CD8-positive, alpha-beta memory T cell (primary cell): ENCODE results near the gene RGS21. TPM values are rescaled to one million over a fixed set of nuclear protein-coding genes. Genes with fewer than 3 reads are reported as not detected.

Experiments used
- CTCF ChIA-PET: fragments of 350-600 bp; sonication (Branson Sonifier 250); formaldehyde crosslinking; loops from one replicate; lab custom pipeline; 2021; ENCODE audit warnings: antibody characterized with exemption; lab: Charles Lee
- POLR2A ChIA-PET: fragments of 350-600 bp; sonication (Branson Sonifier 250); formaldehyde crosslinking; loops from one replicate; lab custom pipeline; 2021; ENCODE audit warnings: antibody characterized with exemption; lab: Charles Lee
- DNase-seq, 5 donors: peaks; one replicate each; pipeline versions ENCODE4 v3.0.0 to v3.0.0-alpha.2; 2020 to 2022; ENCODE audit warnings: mixed read lengths in 1 of 5
- H3K27ac ChIP-seq: one replicate; pipeline ENCODE4 v1.7.0; 2013; ENCODE audit warnings: low read depth, mild to moderate bottlenecking, low read length, moderate library complexity
- H3K27me3 ChIP-seq: 2 replicates; pipeline ENCODE4 v1.7.0; 2013; ENCODE audit warnings: low read length, mild to moderate bottlenecking; ENCODE audit not compliant: insufficient read depth, poor library complexity, severe bottlenecking
- H3K36me3 ChIP-seq: 2 replicates; pipeline ENCODE4 v1.7.0; 2013; ENCODE audit warnings: mild to moderate bottlenecking, low read length, moderate library complexity; ENCODE audit not compliant: insufficient read depth
- H3K4me1 ChIP-seq: 2 replicates; pipeline ENCODE4 v1.7.0; 2013; ENCODE audit warnings: mild to moderate bottlenecking, low read length, moderate library complexity; ENCODE audit not compliant: insufficient read depth
- H3K4me3 ChIP-seq: 2 replicates; pipeline ENCODE4 v1.7.0; 2013; ENCODE audit warnings: mild to moderate bottlenecking, low read length
- H3K9me3 ChIP-seq: 2 replicates; pipeline ENCODE4 v1.7.0; 2013; ENCODE audit warnings: mild to moderate bottlenecking, low read length
- H3K27ac Mint-ChIP-seq, 8 donors: one replicate each; pipeline ENCODE4 v1.8.0; 2020 to 2021; ENCODE audit warnings: mixed read lengths in 8 of 8, mild to moderate bottlenecking in 6 of 8, inconsistent platforms in 3 of 8, moderate library complexity in 3 of 8
- H3K27me3 Mint-ChIP-seq, 2 donors: one replicate each; pipeline ENCODE4 v1.8.0; 2020 to 2021; ENCODE audit warnings: mixed read lengths in 2 of 2, mild to moderate bottlenecking in 1 of 2, moderate library complexity in 1 of 2
- H3K36me3 Mint-ChIP-seq, 3 donors: one replicate each; pipeline ENCODE4 v1.8.0; 2020 to 2021; ENCODE audit warnings: mixed read lengths in 3 of 3, inconsistent platforms in 1 of 3, mild to moderate bottlenecking in 1 of 3
- H3K4me1 Mint-ChIP-seq, 3 donors: one replicate each; pipeline ENCODE4 v1.8.0; 2020 to 2021; ENCODE audit warnings: mixed read lengths in 3 of 3, inconsistent platforms in 1 of 3, mild to moderate bottlenecking in 1 of 3
- H3K4me3 Mint-ChIP-seq, 7 donors: one replicate each; pipeline ENCODE4 v1.8.0; 2020 to 2021; ENCODE audit warnings: mixed read lengths in 7 of 7, mild to moderate bottlenecking in 6 of 7, moderate library complexity in 4 of 7, inconsistent platforms in 2 of 7
- H3K9me3 Mint-ChIP-seq, 5 donors: one replicate each; pipeline ENCODE4 v1.8.0; 2020 to 2022; ENCODE audit warnings: mixed read lengths in 5 of 5, mild to moderate bottlenecking in 3 of 5, moderate library complexity in 2 of 5, inconsistent platforms in 1 of 5
- polyA plus RNA-seq: library from polyadenylated mRNA; unstranded; fragments of 300-500 nt; fragmentation: Illumina TruSeq; gene quantifications from one replicate; pipeline ENCODE4 v1.2.3, GENCODE V29; 2021
- total RNA-seq, 2 experiments: library from RNA; stranded (reverse); gene quantifications; one replicate each; pipeline ENCODE4 v1.2.3, GENCODE V29; 2021

Gene RGS21
- total RNA-seq (not detected), polyA plus RNA-seq (not detected)

- Mint-ChIP-seq H3K9me3 (peaks cover 0 to 6% (median 0%) of the 10 kb centered on the region in 5 donors), H3K4me3 (no peak within 1 kb of the TSS), H3K27ac (no peak within 1 kb of the TSS), H3K27me3 (no peaks in the 10 kb centered on the region), H3K4me1 (no peaks in the 10 kb centered on the region), H3K36me3 (no peaks in the 10 kb centered on the region)
- no peaks in the 10 kb centered on the region for H3K36me3 ChIP-seq
- no peaks in the 10 kb centered on the region for H3K4me1 ChIP-seq
- no peaks in the 10 kb centered on the region for H3K27me3 ChIP-seq
- no peak for DNase-seq
- ChIA-PET POLR2A (no interaction called here), CTCF (no interaction called here)
- no peak within 1 kb of the TSS for H3K4me3 ChIP-seq
- no peak within 1 kb of the TSS for H3K27ac ChIP-seq
- H3K9me3 ChIP-seq = no peaks in the 10 kb centered on the region
These were observed at the start of gene RGS21 for GRCh38 chr1:192316942-192317450. RGS21 (plus strand) TSS chr1:192316992; CDS start chr1:192343037, 26,045 bp downstream.

GRCh38 chr1:192268468-192269052 is 48.2 kb upstream of the RGS21 start:
- Histone ChIP-seq H3K9me3 (no peaks in the 10 kb centered on the region), H3K4me1 (no peaks in the 10 kb centered on the region), H3K36me3 (no peaks in the 10 kb centered on the region), H3K4me3 (no peak overlapping the region), H3K27me3 (no peaks in the 10 kb centered on the region), H3K27ac (no peak overlapping the region)
- ChIA-PET POLR2A (no interaction called here), CTCF (no interaction called here)
- Mint-ChIP-seq H3K27ac (no peak overlapping the region), H3K4me3 (no peak overlapping the region), H3K36me3 (no peaks in the 10 kb centered on the region), H3K27me3 (no peaks in the 10 kb centered on the region), H3K4me1 (no peaks in the 10 kb centered on the region), H3K9me3 (no peaks in the 10 kb centered on the region)
- DNase-seq = no peak

GRCh38 chr1:192270398-192270797 is 46.4 kb upstream of the RGS21 start:
- H3K27me3 Mint-ChIP-seq = no peaks in the 10 kb centered on the region
- H3K36me3 ChIP-seq = no peaks in the 10 kb centered on the region
- no peaks in the 10 kb centered on the region for H3K36me3 Mint-ChIP-seq
- DNase-seq = no peak
- ChIA-PET CTCF (no interaction called here), POLR2A (no interaction called here)
- no peak overlapping the region for H3K4me3 ChIP-seq
- no peaks in the 10 kb centered on the region for H3K9me3 ChIP-seq
- no peaks in the 10 kb centered on the region for H3K4me1 Mint-ChIP-seq
- H3K4me3 Mint-ChIP-seq = no peak overlapping the region
- H3K27me3 ChIP-seq = no peaks in the 10 kb centered on the region
- no peak overlapping the region for H3K27ac Mint-ChIP-seq
- no peaks in the 10 kb centered on the region for H3K4me1 ChIP-seq
- H3K9me3 Mint-ChIP-seq = no peaks in the 10 kb centered on the region
- no peak overlapping the region for H3K27ac ChIP-seq

GRCh38 chr1:192272732-192273131 is 44.1 kb upstream of the RGS21 start:
- H3K27me3 ChIP-seq = no peaks in the 10 kb centered on the region
- Mint-ChIP-seq H3K36me3 (no peaks in the 10 kb centered on the region), H3K4me1 (no peaks in the 10 kb centered on the region), H3K9me3 (no peaks in the 10 kb centered on the region), H3K27ac (peak overlapping the region in 1 of 8 donors; percentile 54), H3K27me3 (no peaks in the 10 kb centered on the region), H3K4me3 (no peak overlapping the region)
- no peaks in the 10 kb centered on the region for H3K36me3 ChIP-seq
- H3K9me3 ChIP-seq = no peaks in the 10 kb centered on the region
- POLR2A ChIA-PET = no interaction called here
- CTCF ChIA-PET = no interaction called here
- H3K4me3 ChIP-seq = no peak overlapping the region
- H3K27ac ChIP-seq = no peak overlapping the region
- no peaks in the 10 kb centered on the region for H3K4me1 ChIP-seq
- DNase-seq = no peak

- Histone ChIP-seq H3K9me3 (no peaks in the 10 kb centered on the region), H3K4me3 (no peak overlapping the region), H3K36me3 (no peaks in the 10 kb centered on the region), H3K4me1 (no peaks in the 10 kb centered on the region), H3K27ac (no peak overlapping the region), H3K27me3 (no peaks in the 10 kb centered on the region)
- Mint-ChIP-seq H3K36me3 (no peaks in the 10 kb centered on the region), H3K4me1 (no peaks in the 10 kb centered on the region), H3K27ac (peak overlapping the region in 1 of 8 donors; percentile 11), H3K9me3 (no peaks in the 10 kb centered on the region), H3K27me3 (no peaks in the 10 kb centered on the region), H3K4me3 (no peak overlapping the region)
- CTCF ChIA-PET = no interaction called here
- POLR2A ChIA-PET = no interaction called here
- DNase-seq = no peak
These were observed 42.2 kb upstream of the RGS21 start for GRCh38 chr1:192274588-192274987.

- POLR2A ChIA-PET = no interaction called here
- Mint-ChIP-seq H3K27me3 (no peaks in the 10 kb centered on the region), H3K4me3 (no peak overlapping the region), H3K9me3 (peaks cover 0 to 10% (median 2%) of the 10 kb centered on the region in 5 donors), H3K27ac (no peak overlapping the region), H3K4me1 (no peaks in the 10 kb centered on the region), H3K36me3 (no peaks in the 10 kb centered on the region)
- Histone ChIP-seq H3K27ac (no peak overlapping the region), H3K4me1 (no peaks in the 10 kb centered on the region), H3K36me3 (no peaks in the 10 kb centered on the region), H3K9me3 (no peaks in the 10 kb centered on the region), H3K27me3 (no peaks in the 10 kb centered on the region), H3K4me3 (no peak overlapping the region)
- CTCF ChIA-PET = no interaction called here
- DNase-seq = no peak
These were observed 39.2 kb upstream of the RGS21 start for GRCh38 chr1:192277635-192278034.

GRCh38 chr1:192284927-192285326 is 31.9 kb upstream of the RGS21 start:
- no peak overlapping the region for H3K4me3 Mint-ChIP-seq
- peaks cover 0 to 4% (median 0%) of the 10 kb centered on the region in 3 donors for H3K36me3 Mint-ChIP-seq
- H3K27ac Mint-ChIP-seq = no peak overlapping the region
- Histone ChIP-seq H3K9me3 (no peaks in the 10 kb centered on the region), H3K4me3 (no peak overlapping the region), H3K4me1 (no peaks in the 10 kb centered on the region), H3K27ac (no peak overlapping the region), H3K36me3 (no peaks in the 10 kb centered on the region), H3K27me3 (no peaks in the 10 kb centered on the region)
- peaks cover 4 to 29% (median 7%) of the 10 kb centered on the region in 5 donors for H3K9me3 Mint-ChIP-seq
- ChIA-PET CTCF (no interaction called here), POLR2A (no interaction called here)
- no peaks in the 10 kb centered on the region for H3K4me1 Mint-ChIP-seq
- no peaks in the 10 kb centered on the region for H3K27me3 Mint-ChIP-seq
- no peak for DNase-seq

GRCh38 chr1:192303029-192303428 is 13.8 kb upstream of the RGS21 start:
- Mint-ChIP-seq H3K36me3 (no peaks in the 10 kb centered on the region), H3K4me3 (no peak overlapping the region), H3K27me3 (no peaks in the 10 kb centered on the region), H3K4me1 (no peaks in the 10 kb centered on the region), H3K27ac (no peak overlapping the region), H3K9me3 (peaks cover 4 to 9% (median 7%) of the 10 kb centered on the region in 5 donors)
- Histone ChIP-seq H3K27ac (no peak overlapping the region), H3K9me3 (no peaks in the 10 kb centered on the region), H3K27me3 (no peaks in the 10 kb centered on the region), H3K4me3 (no peak overlapping the region), H3K4me1 (no peaks in the 10 kb centered on the region), H3K36me3 (no peaks in the 10 kb centered on the region)
- POLR2A ChIA-PET = no interaction called here
- CTCF ChIA-PET = no interaction called here
- no peak for DNase-seq
